ENCODE measurements around the gene MAP3K7CL.

Gene MAP3K7CL

DNA sequence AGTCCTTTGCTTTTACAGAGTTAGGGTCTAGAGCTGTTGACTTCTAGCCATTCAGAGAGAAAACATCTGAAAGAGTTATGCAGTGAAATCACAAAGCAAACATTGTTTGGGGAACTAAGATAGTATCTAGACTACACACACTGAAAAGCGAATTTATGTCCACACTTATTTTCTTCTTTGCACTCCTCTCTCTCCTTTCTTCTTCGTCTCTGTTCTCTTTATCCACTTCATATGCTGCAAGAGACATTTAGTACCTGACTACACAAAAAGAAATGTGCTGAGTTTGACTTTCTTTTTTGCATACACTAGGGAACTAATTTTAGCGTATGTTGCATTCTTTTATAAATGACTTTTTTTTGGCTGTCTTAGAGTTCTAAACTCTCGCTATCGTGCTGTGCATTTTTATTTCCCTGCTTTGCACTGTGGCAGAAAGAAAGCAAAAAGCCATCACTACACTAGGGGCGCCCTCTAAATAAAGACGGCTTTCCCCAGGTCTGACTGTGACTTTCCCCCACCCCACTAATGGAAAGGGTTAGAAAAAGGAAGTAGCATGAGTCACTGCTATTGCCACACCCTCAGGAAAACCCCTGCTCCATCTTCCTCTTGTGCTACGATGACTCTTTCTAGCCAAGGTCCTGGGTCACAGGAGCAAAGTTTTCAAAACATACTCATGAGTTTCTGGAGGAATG lies 65.7 kb downstream of the MAP3K7CL start:
- DNase-seq (ENCODE audit: low read depth in 2 of 2) = peak; percentile 21 to 65

DNA sequence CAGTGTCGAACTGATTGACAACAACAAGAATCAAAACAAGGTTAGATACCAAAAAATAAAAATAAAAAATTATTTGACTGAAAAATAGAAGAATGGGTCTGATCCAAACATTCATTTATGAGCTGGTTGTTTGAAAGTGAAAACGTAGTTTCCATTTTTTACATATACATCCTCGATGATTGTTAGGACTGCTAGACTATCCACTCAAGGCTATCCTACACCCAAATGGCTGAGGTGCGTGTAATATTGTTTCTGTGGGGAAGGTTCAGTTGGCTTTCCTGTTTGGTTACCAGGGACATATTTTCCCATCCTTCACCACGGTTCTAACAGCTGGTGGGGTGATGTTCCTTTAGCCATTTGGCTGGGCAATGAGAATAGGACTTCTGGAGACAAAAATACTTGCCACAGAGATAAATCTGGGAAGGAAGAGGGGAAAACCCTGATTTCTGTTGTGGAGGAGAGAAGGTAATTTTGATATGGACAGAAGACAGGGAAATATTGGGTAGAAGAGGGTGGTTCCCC lies 66.3 kb downstream of the MAP3K7CL start:
- DNase-seq (ENCODE audit: low read depth in 2 of 2) = no peak

GRCh38 chr21:29201186-29201585 lies 70.7 kb downstream of the MAP3K7CL start:
- no peak for DNase-seq (ENCODE audit: low read depth in 2 of 2)

DNA sequence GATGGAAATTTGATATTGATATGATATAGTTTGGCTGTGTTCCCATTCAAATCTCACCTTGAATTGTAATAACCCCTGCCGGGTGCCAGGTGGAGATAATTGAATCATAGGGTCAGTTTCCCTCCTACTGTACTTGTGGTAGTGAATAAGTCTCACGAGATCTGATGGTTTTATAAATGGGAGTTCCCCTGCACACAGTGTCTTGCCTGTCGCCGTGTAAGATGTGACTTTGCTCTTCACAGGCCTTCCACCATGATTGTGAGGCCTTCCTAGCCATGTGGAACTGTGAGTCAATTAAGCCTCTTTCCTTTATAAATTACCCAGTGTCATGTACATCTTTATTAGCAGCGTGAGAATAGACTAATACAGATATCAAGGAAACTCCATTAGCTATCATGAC lies 74.6 kb downstream of the MAP3K7CL start:
- DNase-seq (ENCODE audit: low read depth in 2 of 2) = no peak

GRCh38 chr21:29205988-29206387 lies 75.5 kb downstream of the MAP3K7CL start:
- no peak for DNase-seq (ENCODE audit: low read depth in 2 of 2)

- no peak for DNase-seq (ENCODE audit: low read depth in 2 of 2)
Observed at GRCh38 chr21:29206445-29206844, 76.0 kb downstream of the MAP3K7CL start.

DNA sequence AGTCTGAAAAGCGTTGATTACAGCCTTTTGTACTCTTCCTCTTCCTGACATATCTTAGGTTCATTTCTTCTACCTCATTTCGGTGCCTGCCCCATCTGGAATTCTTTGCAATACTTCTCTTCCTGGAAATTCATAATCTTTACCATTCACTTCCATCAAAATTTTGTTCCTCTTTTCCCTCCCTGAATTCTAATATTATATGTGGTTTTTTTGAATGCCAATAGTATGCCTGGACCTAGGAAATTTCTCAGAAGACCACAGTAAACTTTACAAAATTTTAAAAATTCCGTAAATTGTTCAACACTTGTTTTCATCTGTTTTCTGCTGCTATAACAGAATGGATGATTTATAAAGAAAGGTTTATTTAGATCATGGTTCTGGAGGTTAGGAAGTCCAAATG lies 76.8 kb downstream of the MAP3K7CL start:
- DNase-seq (ENCODE audit: low read depth in 2 of 2) = no peak

- no peak for DNase-seq (ENCODE audit: low read depth in 2 of 2)
Observed at GRCh38 chr21:29208044-29208681, 77.7 kb downstream of the MAP3K7CL start.

GRCh38 chr21:29208682-29209059 lies 78.2 kb downstream of the MAP3K7CL start:
- no peak for DNase-seq (ENCODE audit: low read depth in 2 of 2)

- no peak for DNase-seq (ENCODE audit: low read depth in 2 of 2)
Observed at GRCh38 chr21:29209696-29210095, 79.3 kb downstream of the MAP3K7CL start.

DNA sequence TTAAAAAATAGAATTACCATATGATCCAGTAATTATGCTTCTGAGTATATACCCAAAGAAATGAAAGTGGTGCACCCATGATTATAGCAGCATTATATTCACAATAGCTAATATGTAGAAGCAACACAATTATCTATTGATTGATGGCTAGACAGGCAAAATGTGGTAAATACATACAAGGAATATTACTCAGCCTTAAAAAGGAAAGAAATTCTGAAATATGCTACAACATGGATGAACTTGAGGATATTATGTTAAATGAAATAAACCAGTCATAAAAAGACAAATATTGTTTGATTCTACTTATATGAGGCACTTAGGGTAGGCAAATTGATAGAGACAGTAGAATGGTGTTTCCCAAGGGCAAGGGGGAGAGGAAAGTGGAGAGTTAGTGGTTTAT lies 80.8 kb downstream of the MAP3K7CL start:
- no peak for DNase-seq (ENCODE audit: low read depth in 2 of 2)

DNA sequence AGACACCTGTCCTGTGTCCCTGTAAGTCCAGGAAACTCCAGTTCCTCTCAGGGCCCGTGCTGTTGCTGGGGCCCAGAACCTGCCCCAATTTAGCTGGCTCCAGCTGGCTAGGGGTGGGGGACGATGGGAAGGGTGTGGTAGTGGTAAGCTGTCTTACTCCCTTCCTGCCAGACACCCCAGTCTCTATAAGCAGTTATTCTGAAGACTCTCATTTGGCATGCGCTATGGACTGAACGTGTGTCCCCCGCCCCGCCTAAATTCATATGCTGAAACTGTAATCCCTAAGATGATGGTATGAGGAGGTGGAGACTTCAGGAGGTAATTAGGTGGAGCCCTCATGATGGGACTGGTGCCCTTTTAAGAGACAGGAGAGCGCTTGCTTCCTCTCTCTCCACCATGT lies 82.0 kb downstream of the MAP3K7CL start:
- no peak for DNase-seq (ENCODE audit: low read depth in 2 of 2)

GRCh38 chr21:29213513-29214385 lies 83.3 kb downstream of the MAP3K7CL start:
- no peak for DNase-seq (ENCODE audit: low read depth in 2 of 2)

GRCh38 chr21:29215709-29216108 lies 85.3 kb downstream of the MAP3K7CL start:
- DNase-seq (ENCODE audit: low read depth in 2 of 2) = no peak

GRCh38 chr21:29217818-29218291 lies 87.4 kb downstream of the MAP3K7CL start:
- DNase-seq (ENCODE audit: low read depth in 2 of 2) = no peak

GRCh38 chr21:29218749-29219148 lies 88.3 kb downstream of the MAP3K7CL start:
- no peak for DNase-seq (ENCODE audit: low read depth in 2 of 2)

DNA sequence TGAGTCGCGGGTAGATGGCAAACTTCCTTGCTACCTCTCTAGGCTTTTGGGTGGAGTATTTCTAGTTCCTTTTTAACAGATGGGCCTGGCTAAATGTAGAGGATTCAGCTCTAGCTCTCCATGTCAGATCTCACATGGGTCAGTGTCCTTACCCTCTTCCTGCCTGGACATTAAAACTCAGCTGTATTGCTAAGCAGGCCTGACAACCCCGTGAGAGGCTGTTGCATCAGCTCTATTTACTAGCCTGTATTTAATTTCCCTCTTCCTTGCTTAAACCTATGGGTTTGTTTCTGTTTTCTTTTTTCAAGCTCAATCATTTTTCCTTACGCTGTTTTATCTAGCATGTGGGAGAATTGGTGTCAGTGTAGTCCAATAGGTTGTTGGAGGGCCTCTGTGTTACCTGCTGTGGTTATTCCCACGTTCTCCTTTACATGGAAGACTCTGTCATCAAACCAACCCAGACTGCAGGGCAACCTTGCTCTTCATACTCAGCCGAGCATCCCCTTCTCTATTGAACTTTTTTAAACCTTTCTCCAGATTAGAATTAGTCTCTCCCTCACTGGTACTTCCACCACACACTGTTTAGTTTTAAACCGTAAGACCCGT lies 88.8 kb downstream of the MAP3K7CL start:
- DNase-seq (ENCODE audit: low read depth in 2 of 2) = no peak

DNA sequence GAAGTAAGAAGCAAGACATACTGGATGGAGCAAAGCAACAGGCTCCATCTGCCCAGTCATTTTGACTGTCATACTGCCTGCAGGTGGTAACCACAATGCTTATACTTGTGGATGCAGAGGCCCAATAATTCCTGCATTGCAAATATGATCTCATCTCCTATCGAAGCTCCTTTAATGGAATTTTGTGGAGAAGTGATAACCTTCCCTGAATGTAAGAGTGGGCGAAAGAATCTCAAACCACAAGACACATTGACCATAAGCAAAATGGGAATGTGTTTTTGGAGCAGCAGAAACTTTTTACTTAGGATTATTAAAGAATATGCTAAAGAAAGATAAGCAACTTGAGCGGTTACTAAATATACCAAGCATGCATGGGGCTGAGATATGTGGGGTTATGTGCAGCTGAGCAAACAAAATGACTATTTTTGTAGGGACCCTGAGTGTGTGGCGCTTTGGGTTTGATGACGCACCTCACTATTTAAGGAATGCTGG lies 90.9 kb downstream of the MAP3K7CL start:
- no peak for DNase-seq (ENCODE audit: low read depth in 2 of 2)

DNA sequence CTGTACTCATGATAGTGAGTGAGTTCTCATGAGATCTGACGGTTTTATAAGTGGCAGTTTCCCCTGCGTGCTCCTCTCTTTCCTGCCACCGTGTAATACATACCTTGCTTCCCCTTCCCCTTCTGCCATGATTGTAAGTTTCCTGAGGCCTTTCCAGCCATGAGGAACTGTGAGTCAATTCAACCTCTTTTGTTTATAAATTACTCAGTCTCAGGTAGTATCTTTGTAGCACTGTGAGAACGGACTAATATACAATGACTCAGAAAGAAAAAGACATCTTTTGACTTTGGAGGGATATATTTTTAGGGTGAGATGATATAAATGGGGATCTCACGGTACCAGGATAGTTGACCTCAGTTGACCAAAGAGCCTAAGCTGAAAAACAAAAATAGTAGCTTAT lies 93.6 kb downstream of the MAP3K7CL start:
- no peak for DNase-seq (ENCODE audit: low read depth in 2 of 2)
